ENCODE measurements around the gene ADAM15.

Gene ADAM15

DNA sequence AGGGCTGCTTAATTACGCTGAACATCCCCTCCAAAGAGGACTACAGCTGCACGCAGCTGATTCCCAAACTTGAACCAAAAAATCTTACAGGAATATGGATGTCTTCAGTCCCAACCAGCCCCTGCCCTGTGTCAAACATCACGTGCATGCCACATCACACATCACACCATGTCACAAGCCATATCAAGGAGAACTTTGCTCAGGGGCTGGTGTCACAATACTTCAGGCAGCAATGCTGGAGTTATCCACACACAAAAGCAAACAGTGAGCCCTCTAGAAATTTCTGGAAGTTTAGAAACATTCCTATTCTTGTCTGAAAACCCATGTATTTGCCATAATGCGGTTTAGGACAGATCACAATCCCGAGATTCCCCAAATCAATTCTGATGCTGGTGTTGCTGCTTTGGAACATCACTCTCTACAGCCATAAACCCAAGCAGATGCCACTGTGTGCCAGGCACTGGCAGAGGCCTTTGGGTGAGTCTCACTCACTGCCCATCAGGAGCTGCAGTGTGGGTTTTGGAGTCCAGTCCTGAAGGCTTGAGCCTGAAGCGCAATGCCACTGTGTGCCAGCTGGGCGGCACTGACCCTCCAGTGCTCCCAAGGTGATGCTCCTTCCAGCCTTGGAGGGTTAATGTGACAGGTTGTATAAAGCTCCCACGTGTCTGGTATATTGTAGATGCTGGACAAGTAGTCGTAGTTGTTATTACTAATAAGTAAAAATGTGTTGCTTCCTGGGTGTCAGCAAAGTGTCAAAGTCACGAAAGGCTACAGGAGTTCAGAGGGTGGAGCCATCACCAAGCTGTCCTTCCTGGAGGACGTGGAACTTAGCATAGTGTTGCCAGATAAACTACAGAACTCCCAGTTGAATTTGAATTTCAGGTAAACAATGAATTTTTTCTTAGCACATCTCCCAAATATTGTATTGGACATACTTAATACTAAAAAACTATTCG is 56.5 kb downstream of the ADAM15 start:
- H3K27me3 ChIP-seq (ENCODE audit: insufficient read depth, poor library complexity, severe bottlenecking): no peaks in the 10 kb centered on the region
- no peaks in the 10 kb centered on the region for H3K9me3 ChIP-seq (ENCODE audit: severe bottlenecking)
- H3K27ac ChIP-seq (ENCODE audit: poor library complexity, severe bottlenecking): no peak overlapping the region
- ATAC-seq (ENCODE audit: low read depth) (no peak), DNase-seq (ENCODE audit: low spot score) (no peak)
- no peaks in the 10 kb centered on the region for H3K36me3 ChIP-seq (ENCODE audit: low read depth)
- TF ChIP-seq, protein P1, sequence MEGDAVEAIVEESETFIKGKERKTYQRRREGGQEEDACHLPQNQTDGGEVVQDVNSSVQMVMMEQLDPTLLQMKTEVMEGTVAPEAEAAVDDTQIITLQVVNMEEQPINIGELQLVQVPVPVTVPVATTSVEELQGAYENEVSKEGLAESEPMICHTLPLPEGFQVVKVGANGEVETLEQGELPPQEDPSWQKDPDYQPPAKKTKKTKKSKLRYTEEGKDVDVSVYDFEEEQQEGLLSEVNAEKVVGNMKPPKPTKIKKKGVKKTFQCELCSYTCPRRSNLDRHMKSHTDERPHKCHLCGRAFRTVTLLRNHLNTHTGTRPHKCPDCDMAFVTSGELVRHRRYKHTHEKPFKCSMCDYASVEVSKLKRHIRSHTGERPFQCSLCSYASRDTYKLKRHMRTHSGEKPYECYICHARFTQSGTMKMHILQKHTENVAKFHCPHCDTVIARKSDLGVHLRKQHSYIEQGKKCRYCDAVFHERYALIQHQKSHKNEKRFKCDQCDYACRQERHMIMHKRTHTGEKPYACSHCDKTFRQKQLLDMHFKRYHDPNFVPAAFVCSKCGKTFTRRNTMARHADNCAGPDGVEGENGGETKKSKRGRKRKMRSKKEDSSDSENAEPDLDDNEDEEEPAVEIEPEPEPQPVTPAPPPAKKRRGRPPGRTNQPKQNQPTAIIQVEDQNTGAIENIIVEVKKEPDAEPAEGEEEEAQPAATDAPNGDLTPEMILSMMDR (IDR thresholded peaks at IDR 0.05; ENCODE audit: poor library complexity, severe bottlenecking): no peak
- H3K4me1 ChIP-seq (ENCODE audit: insufficient read depth, poor library complexity, severe bottlenecking): no peaks in the 10 kb centered on the region
- H3K4me3 ChIP-seq (ENCODE audit: severe bottlenecking): no peak overlapping the region

DNA sequence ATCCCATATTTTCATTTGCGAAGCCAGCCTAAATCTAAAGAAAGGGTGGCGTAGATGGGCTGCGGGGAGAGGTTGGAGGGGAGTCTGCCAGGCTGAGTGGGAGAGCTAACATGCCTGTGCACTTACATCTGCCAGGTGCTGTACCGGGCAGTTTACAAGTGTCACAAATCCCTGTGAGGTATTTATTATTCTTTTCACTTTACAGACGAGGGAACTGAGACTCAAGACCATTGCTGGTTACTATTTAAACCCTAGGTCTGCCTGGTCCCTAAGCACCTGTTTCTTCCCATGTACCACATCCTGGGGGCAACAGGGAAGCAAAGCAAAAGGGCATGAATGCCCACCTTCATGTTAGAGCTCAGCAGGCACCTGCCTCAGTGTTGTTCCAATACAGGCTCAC is 57.2 kb downstream of the ADAM15 start:
- no peak overlapping the region for H3K27ac ChIP-seq (ENCODE audit: poor library complexity, severe bottlenecking)
- TF ChIP-seq, protein P1 (IDR thresholded peaks at IDR 0.05; ENCODE audit: poor library complexity, severe bottlenecking): no peak

DNA sequence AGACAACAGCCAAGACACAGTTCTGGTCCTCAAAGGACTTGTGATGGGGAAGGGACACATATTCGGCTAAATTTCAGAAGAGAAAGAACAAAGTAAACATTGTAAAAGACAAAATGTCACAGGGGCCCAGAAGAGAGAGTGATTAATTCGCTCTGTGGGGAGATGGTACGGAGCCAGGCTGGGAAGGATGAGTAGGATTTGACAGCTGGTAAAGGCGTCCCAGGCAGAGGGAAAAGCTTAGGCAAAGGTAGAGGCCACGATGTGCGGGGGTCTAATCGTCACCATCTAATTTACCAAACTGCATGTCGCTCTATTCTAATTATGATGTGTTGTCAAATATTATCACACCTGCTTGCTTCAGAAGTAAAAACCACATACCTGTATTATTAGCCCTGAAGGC is 59.3 kb downstream of the ADAM15 start:
- Histone ChIP-seq H3K9me3 (ENCODE audit: severe bottlenecking) (no peaks in the 10 kb centered on the region), H3K4me1 (ENCODE audit: insufficient read depth, poor library complexity, severe bottlenecking) (no peaks in the 10 kb centered on the region), H3K27me3 (ENCODE audit: insufficient read depth, poor library complexity, severe bottlenecking) (no peaks in the 10 kb centered on the region), H3K27ac (ENCODE audit: poor library complexity, severe bottlenecking) (no peak overlapping the region), H3K36me3 (ENCODE audit: low read depth) (no peaks in the 10 kb centered on the region), H3K4me3 (ENCODE audit: severe bottlenecking) (no peak overlapping the region)
- no peak for ATAC-seq (ENCODE audit: low read depth)
- no peak for DNase-seq (ENCODE audit: low spot score)
- TF ChIP-seq, protein P1 (IDR thresholded peaks at IDR 0.05; ENCODE audit: poor library complexity, severe bottlenecking): no peak

More for the DNA sequence above, 57.2 kb downstream of the ADAM15 start:
- Histone ChIP-seq H3K27me3 (ENCODE audit: insufficient read depth, poor library complexity, severe bottlenecking) (no peaks in the 10 kb centered on the region), H3K36me3 (ENCODE audit: low read depth) (no peaks in the 10 kb centered on the region), H3K9me3 (ENCODE audit: severe bottlenecking) (no peaks in the 10 kb centered on the region), H3K4me1 (ENCODE audit: insufficient read depth, poor library complexity, severe bottlenecking) (no peaks in the 10 kb centered on the region), H3K4me3 (ENCODE audit: severe bottlenecking) (no peak overlapping the region)
- DNase-seq (ENCODE audit: low spot score) (no peak), ATAC-seq (ENCODE audit: low read depth) (no peak)

DNA sequence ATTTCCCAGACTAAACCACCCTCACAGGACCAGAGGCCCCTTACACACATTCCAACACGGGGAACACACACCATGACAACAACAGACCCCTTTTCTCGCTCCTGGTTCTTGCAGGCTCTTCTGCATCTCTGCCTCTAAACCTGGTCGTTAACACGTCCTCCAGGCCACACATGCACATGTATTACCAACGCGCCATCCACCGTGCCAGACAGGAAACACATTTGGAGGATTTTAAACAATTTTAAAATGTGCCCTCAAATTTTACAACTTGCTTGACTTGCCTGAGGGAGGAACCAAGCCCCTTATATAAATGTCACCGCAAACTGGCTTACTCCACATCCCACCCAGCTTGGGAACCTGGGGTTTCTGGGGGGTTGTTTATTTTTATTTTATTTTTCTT is 59.7 kb downstream of the ADAM15 start:
- no peaks in the 10 kb centered on the region for H3K36me3 ChIP-seq (ENCODE audit: low read depth)
- no peak overlapping the region for H3K27ac ChIP-seq (ENCODE audit: poor library complexity, severe bottlenecking)
- DNase-seq (ENCODE audit: low spot score): no peak
- H3K27me3 ChIP-seq (ENCODE audit: insufficient read depth, poor library complexity, severe bottlenecking): no peaks in the 10 kb centered on the region
- H3K4me1 ChIP-seq (ENCODE audit: insufficient read depth, poor library complexity, severe bottlenecking): no peaks in the 10 kb centered on the region
- no peaks in the 10 kb centered on the region for H3K9me3 ChIP-seq (ENCODE audit: severe bottlenecking)
- TF ChIP-seq, protein P1 (IDR thresholded peaks at IDR 0.05; ENCODE audit: poor library complexity, severe bottlenecking): no peak
- no peak for ATAC-seq (ENCODE audit: low read depth)
- H3K4me3 ChIP-seq (ENCODE audit: severe bottlenecking): no peak overlapping the region
